Mesenchymal stem cell (in vitro differentiated cells and primary cell): ENCODE data around the gene ENKUR.
"Not testable (repeated sequence)": the region's sequence is repeated elsewhere in the genome, so short reads cannot be mapped to it uniquely, and the experiment has no call there.

Experiments used
- DNase-seq: peaks from one replicate; pipeline ENCODE4 v3.0.0-alpha.2; 2013
- H2AFZ ChIP-seq: one replicate; pipeline ENCODE4 v1.6.1; 2013; ENCODE audit warnings: low read depth, mild to moderate bottlenecking, control low read depth, inconsistent platforms, low read length, moderate library complexity
- H2AK5ac ChIP-seq: 2 replicates; pipeline ENCODE4 v1.6.1; 2013; ENCODE audit warnings: low read length, moderate library complexity, mild to moderate bottlenecking, inconsistent platforms; ENCODE audit not compliant: severe bottlenecking
- H2BK120ac ChIP-seq: one replicate; pipeline ENCODE4 v1.6.1; 2013; ENCODE audit warnings: low read depth, mild to moderate bottlenecking, inconsistent platforms, low read length, moderate library complexity
- H2BK12ac ChIP-seq, 2 experiments: one replicate each; pipeline ENCODE4 v1.6.1; 2013; ENCODE audit warnings: inconsistent platforms in 2 of 2, low read length in 2 of 2, mild to moderate bottlenecking in 2 of 2, moderate library complexity in 2 of 2, control low read depth in 1 of 2
- H2BK15ac ChIP-seq: one replicate; pipeline ENCODE4 v1.6.1; 2013; ENCODE audit warnings: mild to moderate bottlenecking, low read depth, inconsistent platforms; ENCODE audit not compliant: poor library complexity, severe bottlenecking
- H2BK5ac ChIP-seq: 2 replicates; pipeline ENCODE4 v1.6.1; 2013; ENCODE audit warnings: low read depth, mild to moderate bottlenecking, low read length, control low read depth, inconsistent platforms; ENCODE audit not compliant: poor library complexity, severe bottlenecking
- H3K14ac ChIP-seq, 2 experiments: one replicate each; pipeline ENCODE4 v1.6.1; 2013; ENCODE audit warnings: inconsistent platforms in 2 of 2, low read length in 2 of 2, control low read depth in 1 of 2, mild to moderate bottlenecking in 1 of 2, moderate library complexity in 1 of 2
- H3K18ac ChIP-seq, 2 experiments: one replicate each; pipeline ENCODE4 v1.6.1; 2013; ENCODE audit warnings: inconsistent platforms in 2 of 2, low read length in 2 of 2, control low read depth in 1 of 2, low read depth in 1 of 2, mild to moderate bottlenecking in 1 of 2
- H3K23ac ChIP-seq, 2 experiments: one replicate each; pipeline ENCODE4 v1.6.1; 2013; ENCODE audit warnings: inconsistent platforms in 2 of 2, low read length in 2 of 2, mild to moderate bottlenecking in 2 of 2, moderate library complexity in 2 of 2, control low read depth in 1 of 2
- H3K27ac ChIP-seq: 2 replicates; pipeline ENCODE4 v1.5.1; 2013; ENCODE audit warnings: mild to moderate bottlenecking, moderate library complexity, low read length, control low read depth, inconsistent platforms; ENCODE audit not compliant: poor library complexity, severe bottlenecking
- H3K27me3 ChIP-seq, 2 experiments: 2 replicates each; pipeline versions ENCODE4 v1.6.1 to v1.7.0; 2013; ENCODE audit warnings: low read length in 2 of 2, mild to moderate bottlenecking in 2 of 2, moderate library complexity in 2 of 2, control low read depth in 1 of 2, inconsistent platforms in 1 of 2; ENCODE audit not compliant: control insufficient read depth in 1 of 2, insufficient read depth in 1 of 2
- H3K36me3 ChIP-seq, 2 experiments: 2 replicates each; pipeline versions ENCODE4 v1.6.1 to v1.7.0; 2013; ENCODE audit warnings: low read length in 2 of 2, control low read depth in 1 of 2, inconsistent platforms in 1 of 2, low read depth in 1 of 2, mild to moderate bottlenecking in 1 of 2; ENCODE audit not compliant: insufficient read depth in 2 of 2, control insufficient read depth in 1 of 2
- H3K4ac ChIP-seq, 2 experiments: one replicate each; pipeline ENCODE4 v1.6.1; 2013; ENCODE audit warnings: inconsistent platforms in 2 of 2, low read length in 2 of 2, mild to moderate bottlenecking in 2 of 2, moderate library complexity in 2 of 2, control low read depth in 1 of 2, low read depth in 1 of 2
- H3K4me1 ChIP-seq: 2 replicates; pipeline ENCODE4 v1.6.1; 2013; ENCODE audit warnings: low read depth, low read length, control low read depth; ENCODE audit not compliant: control insufficient read depth, insufficient read depth
- H3K4me2 ChIP-seq: 2 replicates; pipeline ENCODE4 v1.6.1; 2013; ENCODE audit warnings: low read length, mild to moderate bottlenecking, inconsistent platforms; ENCODE audit not compliant: poor library complexity, severe bottlenecking
- H3K4me3 ChIP-seq, 2 experiments: 2 replicates each; pipeline versions ENCODE4 v1.5.1 to v1.7.0; 2013; ENCODE audit warnings: low read length in 2 of 2, mild to moderate bottlenecking in 2 of 2, control low read depth in 1 of 2, low read depth in 1 of 2; ENCODE audit not compliant: insufficient read depth in 1 of 2
- H3K79me1 ChIP-seq: replicated peaks from 2 replicates; pipeline ENCODE4 v1.6.1; 2013; ENCODE audit warnings: mild to moderate bottlenecking, control low read depth, low read length, inconsistent platforms; ENCODE audit not compliant: poor library complexity, severe bottlenecking
- H3K9ac ChIP-seq: 2 replicates; pipeline ENCODE4 v1.7.0; 2013; ENCODE audit warnings: mild to moderate bottlenecking, low read length, moderate library complexity
- H3K9me3 ChIP-seq: 2 replicates; pipeline ENCODE4 v1.7.0; 2013; ENCODE audit warnings: mild to moderate bottlenecking, low read length; ENCODE audit not compliant: control insufficient read depth
- H4K8ac ChIP-seq: one replicate; pipeline ENCODE4 v1.6.1; 2013; ENCODE audit warnings: inconsistent platforms, mild to moderate bottlenecking, low read length, moderate library complexity
- H4K91ac ChIP-seq: one replicate; pipeline ENCODE4 v1.6.1; 2013; ENCODE audit warnings: mild to moderate bottlenecking, low read length, inconsistent platforms
- WGBS: methylation state at CpG from one replicate; pipeline ENCODE4 v1.1.7; 2013; ENCODE audit warnings: mixed read lengths; 5-methylcytosine and 5-hydroxymethylcytosine counted together

Gene ENKUR

GRCh38 chr10:24958091-24958720, 57.8 kb downstream of the ENKUR start:
- no peaks in the 10 kb centered on the region for H3K27me3 ChIP-seq
- H3K14ac ChIP-seq: no peak overlapping the region
- H2BK5ac ChIP-seq: no peak overlapping the region
- no peak overlapping the region for H4K91ac ChIP-seq
- H3K4ac ChIP-seq: no peak overlapping the region
- no peak overlapping the region for H2BK120ac ChIP-seq
- H3K18ac ChIP-seq: peak overlapping the region in 1 of 2 experiments; percentile 57
- peak overlapping the region in 1 of 2 experiments; percentile 57 for H3K4me3 ChIP-seq
- peak; percentile 91 for DNase-seq
- no peak overlapping the region for H2BK15ac ChIP-seq
- H3K4me2 ChIP-seq: no peak overlapping the region
- H4K8ac ChIP-seq: no peak overlapping the region
- H2AFZ ChIP-seq: no peak overlapping the region
- no peaks in the 10 kb centered on the region for H3K36me3 ChIP-seq
- peak overlapping the region; percentile 91 for H3K9ac ChIP-seq
- no peak overlapping the region for H2AK5ac ChIP-seq
- H3K27ac ChIP-seq: peak overlapping the region; percentile 8
- H3K9me3 ChIP-seq: no peaks in the 10 kb centered on the region
- peaks cover 5% of the 10 kb centered on the region for H3K4me1 ChIP-seq
- 91% methylated on average over 1 of the region's 4 CpGs for WGBS
- H3K79me1 ChIP-seq: peaks cover 11% of the 10 kb centered on the region
- no peak overlapping the region for H2BK12ac ChIP-seq
- H3K23ac ChIP-seq: no peak overlapping the region

GRCh38 chr10:24957624-24958051, 58.3 kb downstream of the ENKUR start:
- H3K9ac ChIP-seq: peak overlapping the region; percentile 91
- not testable (repeated sequence) for H2BK15ac ChIP-seq, H4K91ac ChIP-seq, H2BK120ac ChIP-seq, H2BK12ac ChIP-seq, H3K9me3 ChIP-seq, H2AK5ac ChIP-seq, DNase-seq, H3K27me3 ChIP-seq, H3K36me3 ChIP-seq, H2BK5ac ChIP-seq, H4K8ac ChIP-seq, H3K23ac ChIP-seq, H3K14ac ChIP-seq, H3K4me1 ChIP-seq, H3K18ac ChIP-seq, H3K4ac ChIP-seq, H2AFZ ChIP-seq, H3K4me2 ChIP-seq
- peaks cover 14% of the 10 kb centered on the region for H3K79me1 ChIP-seq
- H3K4me3 ChIP-seq: peak overlapping the region in 1 of 2 experiments; percentile 36
- peak overlapping the region; percentile 8 for H3K27ac ChIP-seq
- whole genome bisulfite sequencing: 91% methylated on average over 4 of the region's 6 CpGs

GRCh38 chr10:24953675-24954074, 62.3 kb downstream of the ENKUR start:
- Histone ChIP-seq H3K4me3 (peak overlapping the region in 1 of 2 experiments; percentile 76), H2AFZ (no peak overlapping the region), H3K4me1 (peaks cover 13% of the 10 kb centered on the region), H2BK5ac (no peak overlapping the region), H2BK12ac (no peak overlapping the region), H3K79me1 (peaks cover 18% of the 10 kb centered on the region), H3K27me3 (no peaks in the 10 kb centered on the region), H3K36me3 (no peaks in the 10 kb centered on the region), H2BK15ac (no peak overlapping the region), H3K9me3 (no peaks in the 10 kb centered on the region), H3K9ac (peak overlapping the region; percentile 89), H3K4me2 (no peak overlapping the region), H3K14ac (no peak overlapping the region), H3K18ac (peak overlapping the region in 1 of 2 experiments; percentile 37), H4K8ac (no peak overlapping the region), H3K4ac (peak overlapping the region in 1 of 2 experiments; percentile 32), H3K27ac (no peak overlapping the region), H4K91ac (no peak overlapping the region), H2AK5ac (peak overlapping the region; percentile 27), H3K23ac (no peak overlapping the region), H2BK120ac (no peak overlapping the region)
- DNase-seq: no peak
- 88% methylated on average over 10 of the region's 11 CpGs for WGBS

- Histone ChIP-seq H3K36me3 (no peaks in the 10 kb centered on the region), H2BK120ac (peak overlapping the region; percentile 84), H3K18ac (peak overlapping the region; percentile 76 to 98), H3K4me2 (peak overlapping the region; percentile 88), H3K4ac (peak overlapping the region; percentile 91 to 98), H2BK5ac (peak overlapping the region; percentile 62), H3K4me3 (peak overlapping the region; percentile 65 to 76), H3K79me1 (peaks cover 19% of the 10 kb centered on the region), H2AK5ac (no peak overlapping the region), H3K27me3 (no peaks in the 10 kb centered on the region), H4K8ac (peak overlapping the region; percentile 86), H2BK15ac (peak overlapping the region; percentile 54), H2BK12ac (peak overlapping the region in 1 of 2 experiments; percentile 63), H3K4me1 (peaks cover 12% of the 10 kb centered on the region), H3K27ac (peak overlapping the region; percentile 28), H3K9ac (peak overlapping the region; percentile 89), H3K14ac (peak overlapping the region in 1 of 2 experiments; percentile 75), H2AFZ (peak overlapping the region; percentile 88), H4K91ac (peak overlapping the region; percentile 92), H3K9me3 (no peaks in the 10 kb centered on the region), H3K23ac (no peak overlapping the region)
- 9% methylated on average over 41 of the region's 53 CpGs for WGBS
- peak; percentile 73 for DNase-seq
Measured at GRCh38 chr10:24952707-24953645, 63.0 kb downstream of the ENKUR start.
